ENCODE data around the gene BTRC.
A peak's percentile ranks its signal among the peaks of the same experiment; 100 is the strongest.
"Not testable (repeated sequence)": the region's sequence is repeated elsewhere in the genome, so short reads cannot be mapped to it uniquely, and the experiment has no call there.

Gene BTRC

GRCh38 chr10:101330631-101331225, 23.2 kb upstream of the BTRC start:
- Mint-ChIP-seq H3K27ac (no peak overlapping the region), H3K4me3 (no peak overlapping the region), H3K36me3 (no peaks in the 10 kb centered on the region), H3K4me1 (no peaks in the 10 kb centered on the region), H3K9me3 (no peaks in the 10 kb centered on the region)
- no peak for DNase-seq (ENCODE audit: low spot score in 2 of 2)
- no peak for ATAC-seq

DNA sequence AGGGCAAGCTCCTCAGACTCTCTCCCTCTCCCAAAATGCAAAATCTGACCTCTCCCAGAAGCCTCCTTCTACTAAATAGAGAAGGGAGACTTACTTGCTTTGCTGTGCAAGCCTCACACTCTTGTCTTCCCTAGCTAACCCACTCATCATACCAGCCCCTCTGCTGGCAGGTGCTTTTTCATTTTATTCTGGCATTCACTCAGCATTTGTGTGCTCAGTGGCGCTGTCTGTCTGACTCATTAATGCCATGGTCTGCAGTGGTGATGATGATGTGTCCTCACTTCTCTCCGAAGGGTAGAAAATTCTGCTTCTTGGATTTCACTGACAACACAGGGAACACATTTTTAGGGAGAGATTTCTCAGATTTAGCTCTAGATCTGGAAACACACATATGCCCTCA, 22.0 kb upstream of the BTRC start:
- no peak overlapping the region for H3K27ac Mint-ChIP-seq
- no peaks in the 10 kb centered on the region for H3K36me3 Mint-ChIP-seq
- DNase-seq (ENCODE audit: low spot score in 2 of 2), result no peak
- no peaks in the 10 kb centered on the region for H3K9me3 Mint-ChIP-seq
- H3K4me3 Mint-ChIP-seq, result no peak overlapping the region
- no peaks in the 10 kb centered on the region for H3K4me1 Mint-ChIP-seq
- ATAC-seq, result peak; percentile 79

- DNase-seq (ENCODE audit: low spot score in 2 of 2); H3K27ac Mint-ChIP-seq; H3K36me3 Mint-ChIP-seq; H3K4me1 Mint-ChIP-seq; H3K9me3 Mint-ChIP-seq; H3K4me3 Mint-ChIP-seq; ATAC-seq: not testable (repeated sequence)
Measured at GRCh38 chr10:101334259-101334658, 19.7 kb upstream of the BTRC start.

GRCh38 chr10:101336382-101336781, 17.6 kb upstream of the BTRC start:
- ATAC-seq (no peak), DNase-seq (ENCODE audit: low spot score in 2 of 2) (no peak)
- H3K36me3 Mint-ChIP-seq, result no peaks in the 10 kb centered on the region
- no peaks in the 10 kb centered on the region for H3K9me3 Mint-ChIP-seq
- no peak overlapping the region for H3K4me3 Mint-ChIP-seq
- H3K4me1 Mint-ChIP-seq, result no peaks in the 10 kb centered on the region
- H3K27ac Mint-ChIP-seq, result no peak overlapping the region

DNA sequence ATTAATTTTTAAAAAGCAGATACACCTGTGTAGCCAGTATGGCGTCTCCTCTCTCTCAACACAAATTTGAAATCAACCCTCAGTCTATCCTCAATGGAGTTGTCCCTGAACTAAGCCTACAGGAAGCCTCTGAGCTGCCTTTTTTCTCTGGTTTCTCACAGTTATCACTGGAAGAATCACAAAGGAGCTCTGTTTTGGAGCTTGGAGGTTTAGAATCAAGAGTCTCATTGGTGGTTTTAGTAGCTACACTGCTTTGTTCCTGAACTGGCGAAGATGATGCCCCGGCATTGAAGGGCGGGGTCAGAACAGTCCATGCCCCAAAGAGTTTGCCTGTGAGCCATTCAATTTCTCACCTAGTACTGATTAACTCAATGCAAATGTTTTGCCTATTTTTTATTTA, 16.1 kb upstream of the BTRC start:
- ATAC-seq, result no peak
- H3K4me1 Mint-ChIP-seq, result no peaks in the 10 kb centered on the region
- H3K4me3 Mint-ChIP-seq, result no peak overlapping the region
- DNase-seq (ENCODE audit: low spot score in 2 of 2), result no peak
- no peaks in the 10 kb centered on the region for H3K9me3 Mint-ChIP-seq
- H3K27ac Mint-ChIP-seq, result no peak overlapping the region
- no peaks in the 10 kb centered on the region for H3K36me3 Mint-ChIP-seq

GRCh38 chr10:101341438-101341837, 12.5 kb upstream of the BTRC start:
- no peaks in the 10 kb centered on the region for H3K4me1 Mint-ChIP-seq
- H3K36me3 Mint-ChIP-seq, result no peaks in the 10 kb centered on the region
- no peaks in the 10 kb centered on the region for H3K9me3 Mint-ChIP-seq
- H3K27ac Mint-ChIP-seq, result peak overlapping the region; percentile 17
- no peak for ATAC-seq
- H3K4me3 Mint-ChIP-seq, result no peak overlapping the region
- no peak for DNase-seq (ENCODE audit: low spot score in 2 of 2)

- Mint-ChIP-seq H3K4me3 (no peak overlapping the region), H3K36me3 (no peaks in the 10 kb centered on the region), H3K4me1 (no peaks in the 10 kb centered on the region), H3K27ac (no peak overlapping the region), H3K9me3 (no peaks in the 10 kb centered on the region)
- ATAC-seq (no peak), DNase-seq (ENCODE audit: low spot score in 2 of 2) (no peak)
Measured at GRCh38 chr10:101346177-101346576, 7.8 kb upstream of the BTRC start.

DNA sequence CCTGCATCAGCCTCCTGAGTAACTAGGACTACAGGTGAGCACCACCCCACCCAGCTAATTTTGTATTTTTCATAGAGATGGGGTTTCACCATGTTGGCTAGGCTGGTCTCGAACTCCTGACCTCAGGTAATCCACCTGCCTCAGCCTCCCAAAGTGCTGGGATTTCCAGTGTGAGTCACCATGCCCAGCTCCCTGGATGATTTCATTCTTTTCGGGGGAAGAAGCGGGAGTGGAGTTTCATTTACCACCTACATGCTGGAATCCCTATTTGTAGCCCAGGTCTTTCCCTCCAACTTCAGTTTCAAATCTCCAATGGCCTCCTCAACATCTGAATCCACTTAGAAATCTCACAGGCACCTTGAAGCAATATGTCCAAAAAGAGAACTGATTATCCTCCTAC, 2.9 kb upstream of the BTRC start:
- ATAC-seq, result no peak
- peaks cover 17% of the 10 kb centered on the region for H3K4me1 Mint-ChIP-seq
- no peak for DNase-seq (ENCODE audit: low spot score in 2 of 2)
- peaks cover 14% of the 10 kb centered on the region for H3K36me3 Mint-ChIP-seq
- H3K27ac Mint-ChIP-seq, result no peak overlapping the region
- no peaks in the 10 kb centered on the region for H3K9me3 Mint-ChIP-seq
- no peak overlapping the region for H3K4me3 Mint-ChIP-seq

DNA sequence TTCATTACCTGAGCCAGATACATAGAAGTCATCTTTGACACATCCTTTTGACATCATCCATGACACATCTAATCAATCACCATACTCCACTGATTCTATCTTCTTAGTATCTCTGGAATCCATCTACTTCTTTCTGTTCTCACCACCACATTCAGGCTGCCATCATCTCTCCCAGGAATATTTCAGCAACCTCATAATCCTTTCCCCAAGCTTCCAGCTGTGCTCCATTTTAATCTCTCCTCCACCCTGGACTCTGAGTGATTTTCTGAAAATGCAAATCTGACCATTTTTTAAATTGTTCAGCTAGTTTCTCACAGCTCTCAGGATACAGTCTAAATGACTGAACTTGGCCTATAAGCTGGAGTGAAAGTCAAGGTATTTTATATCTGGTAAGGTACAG, 2.5 kb upstream of the BTRC start:
- ATAC-seq (no peak), DNase-seq (ENCODE audit: low spot score in 2 of 2) (no peak)
- H3K4me3 Mint-ChIP-seq, result no peak overlapping the region

GRCh38 chr10:101352857-101353256, 1.1 kb upstream of the BTRC start:
- not testable (repeated sequence) for H3K4me3 Mint-ChIP-seq; DNase-seq (ENCODE audit: low spot score in 2 of 2); ATAC-seq; H3K9me3 Mint-ChIP-seq; H3K27ac Mint-ChIP-seq
- H3K4me1 Mint-ChIP-seq, result peaks cover 24% of the 10 kb centered on the region
- H3K36me3 Mint-ChIP-seq, result peaks cover 21% of the 10 kb centered on the region

More for the DNA sequence above, 2.5 kb upstream of the BTRC start:
- H3K36me3 Mint-ChIP-seq, result peaks cover 15% of the 10 kb centered on the region
- no peaks in the 10 kb centered on the region for H3K9me3 Mint-ChIP-seq
- peaks cover 21% of the 10 kb centered on the region for H3K4me1 Mint-ChIP-seq
- no peak overlapping the region for H3K27ac Mint-ChIP-seq

DNA sequence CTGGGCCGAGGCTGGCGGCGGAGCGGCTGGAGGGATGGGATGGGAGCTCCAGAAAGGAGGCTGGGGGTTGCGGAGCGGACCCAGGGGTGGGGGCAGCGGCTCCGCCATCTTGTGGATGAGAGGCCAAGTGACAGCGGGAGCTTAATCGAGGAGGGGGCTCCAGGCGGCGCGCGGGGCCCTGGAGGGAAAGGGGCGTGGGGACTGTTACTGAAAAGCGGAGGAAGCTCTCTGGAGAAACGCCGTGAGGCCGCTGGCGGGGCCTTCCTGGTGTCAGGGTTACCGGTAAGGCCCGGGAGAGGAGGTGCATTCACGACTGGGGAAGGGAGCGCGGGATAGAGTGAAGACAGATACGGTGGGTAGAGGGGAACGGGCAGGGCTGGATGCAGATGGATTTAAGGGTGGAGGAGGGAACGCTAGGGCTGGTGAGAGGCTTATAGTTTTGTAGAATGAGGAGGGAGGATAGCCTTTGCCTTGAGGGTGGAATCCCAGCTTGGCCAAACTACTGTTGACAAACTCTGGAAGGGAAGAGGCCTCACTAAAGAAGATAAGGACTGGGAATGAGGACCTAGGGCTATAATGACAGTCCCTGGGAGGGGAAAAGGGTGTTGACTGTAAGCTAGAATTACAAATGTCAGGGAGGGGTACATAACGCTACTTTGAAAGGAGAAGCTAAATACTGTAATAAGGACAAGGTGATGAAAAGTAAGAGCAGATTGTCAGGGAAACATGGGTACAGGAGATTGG, 535 bp downstream of the BTRC start:
- Mint-ChIP-seq H3K36me3 (peaks cover 21% of the 10 kb centered on the region), H3K4me1 (peaks cover 30% of the 10 kb centered on the region), H3K4me3 (peak overlapping the region; percentile 87), H3K9me3 (no peaks in the 10 kb centered on the region), H3K27ac (peak overlapping the region; percentile 97)
- DNase-seq (ENCODE audit: low spot score in 2 of 2) (no peak), ATAC-seq (peak; percentile 17)

- ATAC-seq (no peak), DNase-seq (ENCODE audit: low spot score in 2 of 2) (no peak)
- no peak overlapping the region for H3K27ac Mint-ChIP-seq
- peak overlapping the region; percentile 87 for H3K4me3 Mint-ChIP-seq
- H3K36me3 Mint-ChIP-seq, result peaks cover 21% of the 10 kb centered on the region
- no peaks in the 10 kb centered on the region for H3K9me3 Mint-ChIP-seq
- peaks cover 30% of the 10 kb centered on the region for H3K4me1 Mint-ChIP-seq
Measured at GRCh38 chr10:101355072-101355706, 1.2 kb downstream of the BTRC start.

DNA sequence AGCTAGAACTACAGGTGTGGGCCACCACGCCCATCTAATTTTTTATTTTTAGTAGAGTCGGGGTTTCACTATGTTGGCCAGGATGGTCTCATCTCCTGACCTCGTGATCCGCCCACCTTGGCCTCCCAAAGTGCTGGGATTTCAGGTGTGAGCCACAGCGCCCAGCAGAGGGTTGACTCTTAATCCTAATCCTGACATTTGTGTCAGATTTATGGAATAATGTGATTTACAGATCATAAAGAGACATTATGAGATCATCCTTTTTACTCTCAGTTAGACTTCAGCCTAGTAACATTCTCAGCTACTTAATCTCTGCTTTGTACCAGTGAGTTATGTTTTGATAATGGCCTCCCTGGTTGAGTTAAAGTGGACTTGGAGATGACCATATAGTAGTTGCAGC, 2.2 kb downstream of the BTRC start:
- Mint-ChIP-seq H3K27ac (no peak overlapping the region), H3K9me3 (no peaks in the 10 kb centered on the region), H3K36me3 (peaks cover 21% of the 10 kb centered on the region), H3K4me3 (no peak overlapping the region), H3K4me1 (peaks cover 30% of the 10 kb centered on the region)
- ATAC-seq, result no peak
- DNase-seq (ENCODE audit: low spot score in 2 of 2), result no peak

GRCh38 chr10:101357958-101358357, 4.0 kb downstream of the BTRC start:
- DNase-seq (ENCODE audit: low spot score in 2 of 2), result no peak
- H3K4me3 Mint-ChIP-seq, result no peak overlapping the region
- no peaks in the 10 kb centered on the region for H3K9me3 Mint-ChIP-seq
- peaks cover 27% of the 10 kb centered on the region for H3K36me3 Mint-ChIP-seq
- no peak for ATAC-seq
- peaks cover 36% of the 10 kb centered on the region for H3K4me1 Mint-ChIP-seq
- no peak overlapping the region for H3K27ac Mint-ChIP-seq

DNA sequence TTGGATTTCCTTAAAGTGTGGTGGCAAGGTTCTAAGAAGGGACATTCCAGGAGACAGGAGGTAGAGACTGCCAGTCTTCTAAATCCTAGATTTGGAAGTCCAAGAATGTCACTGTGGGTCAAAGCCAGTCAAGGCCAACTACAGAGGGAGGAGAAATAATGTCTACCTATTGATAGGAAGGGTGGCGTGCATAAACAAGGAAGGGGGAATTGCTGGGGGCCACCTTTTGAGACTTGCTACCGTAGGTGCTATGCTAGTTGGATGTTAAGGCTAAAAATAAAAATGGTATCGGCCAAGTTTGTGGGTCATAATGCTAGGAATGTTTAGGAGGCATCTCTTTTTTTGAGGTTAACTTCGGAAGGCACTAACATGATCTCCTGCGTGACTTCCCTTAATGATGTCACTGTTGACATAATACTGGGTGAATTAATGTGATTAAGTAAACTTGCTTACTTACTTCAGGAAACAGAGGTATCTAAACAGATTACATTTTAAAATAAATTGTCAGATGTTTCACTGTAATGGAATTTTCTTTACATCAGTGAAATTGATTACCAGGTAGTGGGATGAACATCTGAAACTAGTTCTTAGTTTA, 4.8 kb downstream of the BTRC start:
- no peak overlapping the region for H3K4me3 Mint-ChIP-seq
- no peaks in the 10 kb centered on the region for H3K9me3 Mint-ChIP-seq
- no peak for ATAC-seq
- H3K27ac Mint-ChIP-seq, result no peak overlapping the region
- peaks cover 23% of the 10 kb centered on the region for H3K36me3 Mint-ChIP-seq
- no peak for DNase-seq (ENCODE audit: low spot score in 2 of 2)
- H3K4me1 Mint-ChIP-seq, result peaks cover 33% of the 10 kb centered on the region

DNA sequence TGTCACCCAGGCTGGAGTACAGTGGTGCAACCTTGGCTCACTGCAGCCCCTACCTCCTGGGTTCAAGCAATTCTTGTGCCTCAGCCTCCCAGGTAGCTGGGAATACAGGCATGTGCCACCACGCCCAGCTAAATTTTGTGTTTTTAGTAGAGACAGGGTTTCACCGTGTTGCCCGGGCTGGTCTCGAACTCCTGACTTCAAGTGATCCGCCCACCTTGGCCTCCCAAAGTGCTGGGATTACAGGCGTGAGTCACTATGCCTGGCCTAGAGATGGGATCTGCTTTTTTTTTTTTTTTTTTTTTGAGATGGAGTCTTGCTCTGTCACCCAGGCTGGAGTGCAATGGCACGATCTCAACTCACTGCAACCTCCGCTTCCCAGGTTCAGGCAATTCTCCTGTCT, 6.1 kb downstream of the BTRC start:
- peaks cover 13% of the 10 kb centered on the region for H3K36me3 Mint-ChIP-seq
- not testable (repeated sequence) for ATAC-seq; H3K9me3 Mint-ChIP-seq; H3K4me3 Mint-ChIP-seq; H3K27ac Mint-ChIP-seq; DNase-seq (ENCODE audit: low spot score in 2 of 2)
- H3K4me1 Mint-ChIP-seq, result peaks cover 21% of the 10 kb centered on the region
